HG03558 (cell line): ENCODE measurements around the gene C1orf146.
"Not testable (repeated sequence)": the region's sequence is repeated elsewhere in the genome, so short reads cannot be mapped to it uniquely, and the experiment has no call there.

Source experiments
- ATAC-seq: cut with Tn5 transposase; IDR thresholded peaks from one replicate; pipeline ENCODE4 v1.9.1; 2021; ENCODE audit warnings: moderate number of reproducible peaks; ENCODE audit not compliant: unreplicated experiment; ENCODE audit errors: extremely low read depth

C1orf146 gene, protein sequence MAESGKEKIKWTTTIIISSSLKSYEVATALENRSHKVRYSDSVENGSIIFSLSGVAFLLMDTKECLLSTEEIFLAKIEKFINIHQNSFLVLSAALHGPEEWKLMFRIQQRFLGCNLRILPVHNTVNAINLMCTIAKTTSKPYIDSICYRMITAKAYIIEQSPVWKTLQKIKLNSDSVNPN

GRCh38 chr1:92217721-92218120 lies at the start of gene C1orf146:
Gene C1orf146 (plus strand): TSS chr1:92217915. CDS start chr1:92231421, 13,506 bp downstream.
- no peak for ATAC-seq

DNA sequence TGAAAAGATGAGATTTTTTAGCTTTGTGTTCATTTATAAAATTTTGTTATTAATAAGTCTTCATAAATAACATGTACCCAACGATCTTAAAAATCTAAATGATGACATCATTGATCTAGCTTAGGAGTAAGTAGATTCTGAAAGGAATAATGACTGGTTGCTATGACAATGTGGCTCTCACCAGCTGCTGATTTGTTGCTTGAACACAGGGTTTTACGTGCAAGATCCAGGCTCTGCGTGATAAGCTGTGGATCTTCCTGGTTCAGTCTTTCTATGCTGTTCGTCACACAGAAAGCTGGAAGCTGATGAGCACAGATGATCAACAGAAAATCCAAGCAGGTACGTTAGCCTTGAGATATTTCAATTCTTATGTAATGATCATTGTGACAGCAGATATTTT lies 49.1 kb upstream of the C1orf146 start:
- no peak for ATAC-seq

DNA sequence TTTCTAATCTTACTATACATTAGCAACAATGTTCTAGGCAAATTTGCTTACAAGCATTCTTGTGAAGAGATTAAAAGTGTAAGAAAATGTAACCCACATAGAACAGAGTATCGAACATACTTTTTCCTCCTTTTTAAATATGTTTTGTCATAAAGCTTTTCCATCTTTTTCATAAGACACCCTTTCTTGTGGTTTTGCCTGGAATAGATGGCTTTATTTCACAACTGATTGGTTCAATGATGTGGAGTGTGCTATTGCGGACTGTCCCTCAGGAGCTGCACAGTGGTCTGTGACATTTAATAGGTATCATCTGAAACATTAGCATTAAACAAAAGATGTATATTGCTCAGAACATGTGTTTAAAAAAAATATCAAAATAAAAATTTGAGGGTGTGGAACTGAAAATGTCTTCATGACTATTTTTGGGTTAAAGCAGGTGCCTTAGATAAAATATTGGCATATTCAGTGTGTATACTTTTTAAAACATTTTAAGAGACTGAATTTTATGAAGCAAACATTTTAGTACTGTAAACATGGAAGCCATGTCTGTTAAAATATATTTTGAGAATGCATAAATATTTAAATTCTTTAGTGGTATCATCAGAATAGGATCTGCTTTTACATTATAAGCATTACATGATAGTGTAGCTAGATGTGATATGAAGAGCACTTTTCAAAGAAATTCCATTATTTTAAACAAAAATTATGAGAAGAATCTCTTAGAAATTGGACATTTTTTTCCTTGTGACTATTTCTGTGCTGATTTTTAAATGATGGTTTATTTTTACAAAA lies 48.3 kb upstream of the C1orf146 start:
- no peak for ATAC-seq

DNA sequence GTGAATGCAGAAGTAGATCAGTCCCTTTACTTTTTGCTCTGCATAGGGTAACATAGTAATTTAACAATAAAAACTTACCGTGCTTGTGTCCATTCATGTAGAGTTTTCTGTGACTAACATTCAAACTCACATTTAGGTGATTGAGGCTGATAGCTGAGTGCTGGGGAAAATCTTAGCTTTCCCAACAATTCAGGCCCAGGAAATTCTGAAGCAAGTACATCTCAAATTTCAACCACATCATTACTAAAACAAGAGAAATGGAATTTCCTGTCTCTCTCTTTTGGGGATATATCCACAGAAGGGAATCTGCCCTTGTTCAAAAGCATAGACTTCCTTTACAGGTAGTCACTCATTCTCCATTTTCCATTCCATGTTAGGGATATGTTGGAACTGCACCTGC lies 33.1 kb upstream of the C1orf146 start:
- no peak for ATAC-seq

DNA sequence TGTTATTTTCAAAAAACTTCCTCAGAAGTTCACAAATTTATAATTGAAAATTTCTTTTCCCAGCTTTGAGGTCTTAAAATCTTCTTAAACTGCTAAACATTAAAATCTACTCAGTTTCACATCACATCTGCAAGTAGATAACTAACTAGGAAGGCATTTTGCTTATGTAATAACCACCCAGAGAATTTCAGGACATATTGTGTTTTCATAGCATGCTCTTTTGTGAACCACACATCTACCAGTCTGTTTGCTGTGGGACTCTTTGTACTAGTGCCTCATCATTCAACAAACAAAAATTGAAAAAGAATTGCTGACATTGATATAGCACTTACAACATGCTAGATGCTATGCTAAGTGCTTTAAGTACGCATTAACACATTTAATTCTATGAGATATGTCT lies 31.6 kb upstream of the C1orf146 start:
- ATAC-seq, result no peak

DNA sequence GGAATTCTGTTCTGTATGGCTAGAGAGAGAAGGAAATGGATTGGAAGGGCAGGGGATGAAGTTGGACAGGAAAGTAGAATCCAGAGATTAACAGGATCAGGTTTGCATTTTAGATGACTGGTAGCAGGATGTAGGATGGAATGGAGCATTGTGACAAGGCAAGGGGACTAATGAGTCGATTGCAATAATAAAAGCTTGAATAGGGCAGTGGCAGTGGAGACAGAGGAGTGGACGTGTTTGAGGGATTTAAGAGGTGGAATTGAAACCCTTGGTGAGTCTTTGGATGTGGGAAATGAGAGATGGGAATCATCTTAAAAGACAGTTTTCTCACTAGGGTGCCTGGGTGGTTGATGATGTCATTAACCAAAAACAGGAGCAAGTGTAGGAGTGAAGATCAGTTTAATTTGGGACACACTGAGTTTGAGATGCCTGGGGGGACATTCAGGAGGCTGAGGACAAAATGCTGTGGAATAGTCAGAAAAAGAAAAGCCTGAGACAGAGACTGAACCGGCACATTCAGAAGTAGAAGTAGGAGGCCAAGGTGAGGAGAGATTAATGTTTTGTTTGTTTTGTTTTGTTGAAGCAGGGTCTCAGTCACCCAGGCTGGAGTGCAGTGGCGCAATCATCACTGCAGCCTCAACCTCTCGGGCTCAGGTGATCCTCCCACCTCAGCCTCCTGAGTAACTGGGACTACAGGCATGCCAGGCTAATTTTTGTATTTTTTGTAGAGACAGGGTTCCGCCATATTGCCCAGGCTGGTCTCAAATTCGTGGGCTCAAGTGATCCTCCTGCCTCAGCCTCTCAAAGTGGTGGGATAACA lies 29.1 kb upstream of the C1orf146 start:
- ATAC-seq, result no peak

DNA sequence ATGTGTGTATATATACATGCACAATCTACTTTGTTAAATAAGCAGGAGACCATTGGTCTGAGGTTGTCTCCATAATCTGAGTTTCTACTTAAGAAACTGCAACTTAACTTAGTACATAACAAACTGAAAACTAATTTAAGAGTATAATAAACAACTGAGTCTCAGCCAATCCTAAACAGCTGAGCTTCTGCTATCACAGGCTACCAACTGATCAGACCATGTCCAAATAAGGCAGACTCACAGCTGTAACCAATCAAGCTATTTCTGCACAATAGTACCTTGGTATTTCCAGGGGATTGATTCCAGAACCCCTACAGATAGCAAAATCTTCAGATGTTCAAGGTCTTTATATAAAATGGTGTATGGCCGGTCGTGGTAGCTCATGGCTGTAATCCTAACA lies 26.0 kb upstream of the C1orf146 start:
- ATAC-seq, result no peak

DNA sequence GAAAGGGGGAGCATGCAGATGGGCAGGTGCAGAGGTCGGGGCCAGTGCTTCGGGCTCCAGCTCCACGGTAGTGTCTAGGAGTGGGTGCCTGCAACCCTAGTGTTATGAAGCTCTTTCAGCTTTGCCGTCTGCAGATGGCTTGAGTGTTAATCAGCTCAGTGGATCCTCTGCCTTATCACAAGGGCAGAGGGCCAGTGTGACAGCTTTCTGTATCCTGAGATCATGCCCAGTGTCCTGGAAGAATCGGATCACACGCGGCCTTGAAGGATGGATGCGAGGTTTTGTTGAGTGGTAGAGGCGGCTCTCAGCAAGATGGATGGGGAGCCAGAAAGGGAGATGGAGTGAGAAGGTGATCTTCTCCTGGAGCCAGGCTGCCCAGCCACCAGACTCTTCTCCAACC lies 25.5 kb upstream of the C1orf146 start:
- no peak for ATAC-seq

DNA sequence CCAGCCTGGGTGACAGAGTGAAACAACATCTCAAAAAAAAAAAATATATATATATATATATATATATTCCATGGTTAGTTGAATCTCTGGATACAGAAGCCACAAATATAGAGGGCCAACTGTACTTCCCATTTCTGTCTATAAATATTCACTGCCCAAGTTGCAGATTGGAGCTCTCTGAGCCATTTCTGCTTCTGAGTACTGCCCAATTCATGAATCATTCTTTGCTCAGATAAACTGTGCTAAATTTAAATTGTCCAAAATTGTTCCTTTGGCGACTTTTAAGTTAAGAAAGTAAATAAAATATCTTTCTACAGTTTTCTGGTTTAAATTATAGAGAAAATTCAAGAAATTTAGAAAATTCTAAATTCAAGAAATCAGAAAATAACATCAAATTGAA lies 23.2 kb upstream of the C1orf146 start:
- no peak for ATAC-seq

DNA sequence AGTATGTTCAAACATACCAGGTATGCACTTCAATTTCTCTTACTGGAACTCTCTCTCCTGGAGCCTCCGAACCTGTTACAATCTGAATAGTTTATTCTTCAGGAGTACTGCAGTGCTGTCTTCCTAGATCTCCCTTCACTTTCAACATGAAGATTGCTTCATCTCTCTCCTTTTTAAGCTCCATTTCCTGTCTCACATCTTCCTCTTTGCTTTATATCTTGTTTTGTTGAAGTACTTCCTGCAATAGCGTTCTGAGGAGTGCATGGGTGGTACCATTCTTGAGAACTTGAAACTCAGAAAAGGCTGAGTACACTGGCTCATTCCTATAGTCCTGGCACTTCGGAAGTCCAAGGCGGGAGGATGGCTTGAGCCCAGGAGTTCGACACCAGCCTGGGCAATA lies 15.7 kb upstream of the C1orf146 start:
- ATAC-seq, result no peak

DNA sequence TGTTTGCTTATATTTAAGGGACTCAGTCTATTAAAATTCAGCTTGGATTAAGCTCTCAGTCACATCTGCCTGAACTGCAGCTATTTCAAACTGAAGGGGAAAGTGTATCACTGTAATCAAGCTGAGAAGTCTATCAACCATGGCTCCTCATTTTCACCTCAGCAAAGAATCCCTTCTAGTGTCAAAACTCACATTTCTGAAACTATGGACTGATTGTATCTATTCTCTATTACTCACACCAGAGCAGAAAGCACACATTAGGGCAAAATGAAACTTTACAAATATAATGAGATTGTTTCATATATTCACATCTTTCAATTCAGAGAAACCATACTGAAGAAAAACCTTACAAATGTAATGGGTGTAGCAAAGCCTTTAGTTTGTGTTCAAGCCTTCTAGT lies 14.6 kb upstream of the C1orf146 start:
- ATAC-seq, result no peak

DNA sequence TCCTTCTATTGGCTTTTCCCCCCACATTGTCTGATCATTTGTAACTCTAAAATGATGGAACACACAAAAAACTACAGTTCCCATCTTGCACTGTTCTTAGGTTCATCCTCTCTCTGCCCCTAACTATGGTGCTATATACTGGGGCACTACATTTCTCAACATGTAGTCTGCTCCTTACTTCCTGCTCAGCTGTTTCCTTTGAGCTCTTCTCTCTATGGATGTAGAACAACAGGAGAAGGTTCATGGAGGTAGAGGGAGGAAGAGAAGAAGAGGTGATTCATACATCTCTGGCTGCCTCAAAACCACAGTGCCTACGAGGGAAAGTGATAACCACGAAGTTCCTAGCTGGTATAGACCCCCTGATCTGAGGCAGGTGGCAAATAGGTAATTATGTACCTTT lies 7.0 kb upstream of the C1orf146 start:
- ATAC-seq, result no peak

GRCh38 chr1:92211166-92211565 lies 6.5 kb upstream of the C1orf146 start:
- no peak for ATAC-seq

GRCh38 chr1:92218559-92218958 lies 844 bp downstream of the C1orf146 start:
- ATAC-seq, result no peak

DNA sequence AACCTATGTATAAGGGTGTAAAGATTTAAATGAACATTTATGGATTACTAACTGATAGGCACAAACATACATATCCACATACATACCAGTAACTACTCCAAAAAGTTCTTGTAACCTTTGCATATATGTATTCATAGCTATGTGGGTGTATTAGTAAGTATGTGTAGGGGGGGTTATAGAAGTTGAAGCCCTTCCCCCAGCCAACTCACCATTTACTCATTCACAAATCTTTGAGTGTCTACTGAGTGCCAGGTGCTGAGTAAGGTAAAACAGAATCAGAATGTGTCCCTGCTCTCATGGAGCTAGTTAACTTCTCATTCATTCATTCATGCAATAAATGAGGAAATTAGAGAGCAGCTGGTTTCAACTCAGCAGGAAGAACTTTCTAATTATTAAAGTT lies 1.3 kb downstream of the C1orf146 start:
- ATAC-seq, result no peak

DNA sequence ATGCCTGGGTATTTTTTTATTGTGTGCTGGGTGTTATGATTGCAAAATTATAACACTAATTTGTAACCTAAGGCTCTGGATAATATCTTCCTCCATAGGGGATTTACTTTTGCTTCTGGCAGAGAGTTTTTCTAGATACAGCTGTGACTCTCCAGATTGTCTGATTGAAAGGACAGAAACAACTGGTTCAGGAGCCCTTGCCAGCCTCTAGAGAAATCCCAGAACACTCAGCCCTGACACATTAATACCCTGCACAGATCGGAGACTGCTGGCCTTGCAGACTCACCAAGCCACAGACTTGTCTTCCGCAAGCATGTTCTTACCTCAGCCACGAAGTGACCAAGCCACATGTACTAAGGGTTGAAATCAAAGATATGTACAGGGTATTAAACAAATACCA lies 10.7 kb downstream of the C1orf146 start:
- ATAC-seq, result no peak

GRCh38 chr1:92230736-92231135 lies 13.0 kb downstream of the C1orf146 start:
- ATAC-seq, result no peak

DNA sequence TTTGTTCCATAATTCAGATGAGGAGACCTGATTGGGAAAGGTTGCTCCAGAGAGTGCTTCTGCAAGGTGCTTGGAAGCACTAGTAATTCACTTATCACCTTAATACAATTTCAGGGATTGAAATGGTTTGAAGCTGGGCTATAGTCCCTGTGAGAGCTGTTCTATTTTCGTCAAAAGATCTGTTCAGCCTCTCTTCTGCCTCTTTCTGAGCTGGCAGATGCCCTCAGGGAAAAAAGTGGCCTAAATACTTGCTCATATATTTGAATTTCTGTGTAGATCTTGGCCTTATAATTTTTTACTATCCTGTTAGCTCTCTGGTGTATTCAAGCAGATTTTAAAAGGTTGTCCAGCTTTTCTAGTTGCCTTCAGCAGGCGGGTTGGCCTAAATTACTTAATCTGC lies 22.3 kb downstream of the C1orf146 start:
- no peak for ATAC-seq

- ATAC-seq, result no peak
These were observed 26.7 kb downstream of the C1orf146 start for GRCh38 chr1:92244376-92244775.

- not testable (repeated sequence) for ATAC-seq
These were observed 37.0 kb downstream of the C1orf146 start for GRCh38 chr1:92254714-92255113.

DNA sequence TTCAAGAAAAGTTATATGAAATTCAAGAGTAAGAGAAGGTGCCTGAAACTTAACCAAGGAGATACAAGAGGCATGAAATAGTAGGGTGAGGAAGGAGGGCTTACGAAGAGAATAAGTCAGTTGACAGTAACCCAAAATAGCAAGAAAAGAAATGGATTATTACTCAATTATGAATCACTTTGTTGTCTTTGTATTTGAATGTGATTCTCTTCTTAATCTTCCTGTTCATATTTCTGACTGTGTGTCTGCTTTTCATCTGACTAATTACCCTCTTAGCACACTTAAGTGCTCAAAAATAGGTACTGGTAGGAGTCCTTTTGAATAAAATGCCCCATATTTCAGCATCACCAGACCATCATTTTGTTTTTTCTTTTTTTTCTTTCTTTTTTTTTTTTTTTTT lies 41.6 kb downstream of the C1orf146 start:
- no peak for ATAC-seq
